ENCODE measurements around the gene TET1.

- TF ChIP-seq POLR2A (IDR thresholded peaks at IDR 0.05; ENCODE audit: extremely low read depth, insufficient read length) (no peak), CTCF (IDR thresholded peaks at IDR 0.05; ENCODE audit: low read depth, low read length) (no peak), MAX (IDR thresholded peaks at IDR 0.05; ENCODE audit: low read depth, low read length) (no peak)
These were observed 46.8 kb downstream of the TET1 start for GRCh38 chr10:68606918-68607317.

All from NB4 (cell line).